OCI-LY1 (cell line): ENCODE measurements around the gene MRGPRD.

ENCODE experiments used
- H2AFZ ChIP-seq: fragments of 200-600 bp; sonication (generic), shearing (Covaris generic); 2 replicates; pipeline ENCODE4 v1.6.0; 2014; ENCODE audit warnings: antibody characterized with exemption, mild to moderate bottlenecking, low read length
- H3F3A ChIP-seq: fragments of 200-600 bp; sonication (generic), shearing (Covaris generic); 2 replicates; pipeline ENCODE4 v1.6.0; 2014; ENCODE audit warnings: mild to moderate bottlenecking, antibody characterized with exemption, low read length, moderate library complexity; ENCODE audit not compliant: insufficient read depth
- H3K27ac ChIP-seq: fragments of 200-600 bp; sonication (generic); 2 replicates; pipeline ENCODE4 v1.5.1; 2014; ENCODE audit warnings: low read length, mixed run types, mild to moderate bottlenecking, low read depth; ENCODE audit not compliant: poor library complexity, severe bottlenecking
- H3K27me3 ChIP-seq: fragments of 200-600 bp; sonication (generic); 2 replicates; pipeline ENCODE4 v1.6.0; 2014; ENCODE audit warnings: antibody characterized with exemption, mild to moderate bottlenecking, low read length, moderate library complexity; ENCODE audit not compliant: insufficient read depth
- H3K36me3 ChIP-seq: fragments of 200-600 bp; sonication (generic); 2 replicates; pipeline ENCODE4 v1.6.1; 2014; ENCODE audit warnings: mild to moderate bottlenecking, antibody characterized with exemption, low read length, moderate library complexity, mixed read lengths; ENCODE audit not compliant: insufficient read depth
- H3K4me1 ChIP-seq: fragments of 200-600 bp; sonication (generic); 2 replicates; pipeline ENCODE4 v1.5.1; 2014; ENCODE audit warnings: mild to moderate bottlenecking, low read length, moderate library complexity; ENCODE audit not compliant: insufficient read depth, severe bottlenecking
- H3K4me2 ChIP-seq: fragments of 200-600 bp; sonication (generic), shearing (Covaris generic); 2 replicates; pipeline ENCODE4 v1.6.1; 2014; ENCODE audit warnings: low read length
- H3K4me3 ChIP-seq: fragments of 200-600 bp; sonication (generic); 2 replicates; pipeline ENCODE4 v1.5.1; 2014; ENCODE audit warnings: low read length, low read depth, mild to moderate bottlenecking, mixed read lengths; ENCODE audit not compliant: poor library complexity, severe bottlenecking
- H3K79me2 ChIP-seq: fragments of 200-600 bp; shearing (Covaris generic); 2 replicates; pipeline ENCODE4 v1.6.1; 2016; ENCODE audit warnings: mixed run types, low read length, mixed read lengths; ENCODE audit not compliant: insufficient read depth
- H3K9ac ChIP-seq: fragments of 200-600 bp; sonication (generic), shearing (Covaris generic); 2 replicates; pipeline ENCODE4 v1.6.1; 2014; ENCODE audit warnings: mild to moderate bottlenecking, low read length, mixed read lengths
- H3K9me2 ChIP-seq: fragments of 200-600 bp; sonication (generic), shearing (Covaris generic); 2 replicates; pipeline ENCODE4 v1.6.1; 2014; ENCODE audit warnings: low read depth, mild to moderate bottlenecking, low read length, mixed read lengths
- H3K9me3 ChIP-seq: fragments of 200-600 bp; shearing (Covaris generic); 2 replicates; pipeline ENCODE4 v1.6.1; 2014; ENCODE audit warnings: low read length, mixed read lengths
- H4K20me1 ChIP-seq: fragments of 200-600 bp; sonication (generic), shearing (Covaris generic); 2 replicates; pipeline ENCODE4 v1.6.0; 2016; ENCODE audit warnings: mild to moderate bottlenecking, low read length; ENCODE audit not compliant: insufficient read depth
- CTCF ChIP-seq: fragments of 200-600 bp; sonication (generic), shearing (Covaris generic); IDR thresholded peaks from 2 replicates; pipeline ENCODE4 v1.5.1; 2017; ENCODE audit warnings: mild to moderate bottlenecking, antibody characterized with exemption, low read length, moderate library complexity, mixed read lengths
- EZH2 ChIP-seq: fragments of 200-600 bp; sonication (generic), shearing (Covaris generic); IDR thresholded peaks from 2 replicates; pipeline ENCODE4 v1.8.0; 2017; ENCODE audit warnings: borderline replicate concordance, mixed run types, mild to moderate bottlenecking, antibody characterized with exemption, low read length, moderate library complexity, mixed read lengths

MRGPRD gene

GRCh38 chr11:68948935-68949334 lies 31.9 kb downstream of the MRGPRD start:
- H3K27ac ChIP-seq, result no peak overlapping the region
- H3K4me3 ChIP-seq, result no peak overlapping the region
- H3K27me3 ChIP-seq, result peaks cover 6% of the 10 kb centered on the region; the same call in 1 of the 2 replicates
- no peaks in the 10 kb centered on the region for H3K9me3 ChIP-seq
- H3K9ac ChIP-seq, result no peak overlapping the region
- H3K79me2 ChIP-seq, result no peaks in the 10 kb centered on the region
- H3K36me3 ChIP-seq, result no peaks in the 10 kb centered on the region
- H4K20me1 ChIP-seq, result no peaks in the 10 kb centered on the region
- H3F3A ChIP-seq, result no peaks in the 10 kb centered on the region
- H3K4me2 ChIP-seq, result no peak overlapping the region
- H3K4me1 ChIP-seq, result no peaks in the 10 kb centered on the region
- TF ChIP-seq EZH2, result no peak
- no peak for TF ChIP-seq CTCF
- H3K9me2 ChIP-seq, result no peaks in the 10 kb centered on the region
- no peak overlapping the region for H2AFZ ChIP-seq

GRCh38 chr11:68948496-68948895 lies 32.3 kb downstream of the MRGPRD start:
- TF ChIP-seq EZH2 (no peak), CTCF (no peak)
- no peaks in the 10 kb centered on the region for H3F3A ChIP-seq
- H4K20me1 ChIP-seq, result no peaks in the 10 kb centered on the region
- H3K79me2 ChIP-seq, result no peaks in the 10 kb centered on the region
- no peak overlapping the region for H3K9ac ChIP-seq
- H3K4me1 ChIP-seq, result no peaks in the 10 kb centered on the region
- no peak overlapping the region for H3K4me2 ChIP-seq
- H2AFZ ChIP-seq, result no peak overlapping the region
- H3K4me3 ChIP-seq, result no peak overlapping the region
- no peaks in the 10 kb centered on the region for H3K9me2 ChIP-seq
- no peaks in the 10 kb centered on the region for H3K9me3 ChIP-seq
- peaks cover 6% of the 10 kb centered on the region; the same call in 1 of the 2 replicates for H3K27me3 ChIP-seq
- H3K27ac ChIP-seq, result no peak overlapping the region
- no peaks in the 10 kb centered on the region for H3K36me3 ChIP-seq

- Histone ChIP-seq H3K9me2 (no peaks in the 10 kb centered on the region), H3K9me3 (no peaks in the 10 kb centered on the region), H3K4me1 (no peaks in the 10 kb centered on the region), H3K9ac (no peak overlapping the region), H4K20me1 (no peaks in the 10 kb centered on the region), H3F3A (no peaks in the 10 kb centered on the region), H2AFZ (no peak overlapping the region), H3K36me3 (no peaks in the 10 kb centered on the region), H3K79me2 (no peaks in the 10 kb centered on the region), H3K27ac (no peak overlapping the region), H3K4me3 (no peak overlapping the region), H3K27me3 (0 out of 2 replicates have a peak, but pooled peaks cover 6% of the 10 kb centered on the region), H3K4me2 (no peak overlapping the region)
- no peak for TF ChIP-seq EZH2
- TF ChIP-seq CTCF, result no peak
These were observed 33.6 kb downstream of the MRGPRD start for GRCh38 chr11:68947151-68947550.
